H1 (cell line): ENCODE results near the gene ETV5. TPM values are rescaled to one million over a fixed set of nuclear protein-coding genes. Genes with fewer than 3 reads are reported as not detected.

Source experiments
- POLR2AphosphoS5 ChIP-seq: IDR thresholded peaks from 2 replicates; pipeline ENCODE4 v1.6.1; 2011; ENCODE audit warnings: low read depth, low read length
- polyA plus RNA-seq, 7 experiments: library from polyadenylated mRNA; depleted of rRNA in 3 of 7; stranded (reverse) in 5 of 7; unstranded in 2 of 7; fragments of >200 nt in 5 of 7; fragments of 200-250 nt in 2 of 7; gene quantifications; 1 replicate in 5 of 7; 2 replicates in 1 of 7; 4 replicates in 1 of 7; pipeline versions ENCODE4 v1.2.1 to v1.2.3, GENCODE V29; 2011 to 2013; ENCODE audit warnings: missing spikeins in 2 of 7, mixed read lengths in 2 of 7
- total RNA-seq: library from RNA; stranded (reverse); fragmentation: NEBNext Ultra II Directional; extraction: Animal tissue kit (Norgen Biotek cat#: 25700); gene quantifications from 2 replicates; pipeline ENCODE4 v1.2.1, GENCODE V29; 2021

Gene ETV5
- total and polyA plus RNA-seq, 2 of the 8 experiments (the other 6 are each of a cell fraction or from before 2014, with no cell fraction given) = 13.1 to 36.9 TPM

DNA sequence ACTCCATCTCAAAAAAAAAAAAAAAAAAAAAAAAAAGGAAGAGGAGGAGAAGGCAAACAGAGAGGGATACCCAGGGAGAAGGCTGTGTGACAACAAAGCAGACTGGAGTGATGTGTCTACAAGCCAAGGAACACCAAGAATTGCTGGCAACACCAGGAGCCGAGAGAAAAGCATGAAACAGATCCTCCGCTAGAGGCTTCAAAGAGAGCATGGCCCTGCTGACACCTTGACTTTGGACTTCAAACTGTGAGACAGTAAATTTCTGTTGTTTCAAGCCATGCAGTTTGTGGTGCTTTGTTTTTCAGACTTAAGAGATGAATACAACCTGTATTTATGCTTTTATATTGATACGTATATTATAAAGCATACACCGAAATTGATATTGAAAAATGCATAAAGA, 96.8 kb downstream of the ETV5 start (continued):
- no peak for TF ChIP-seq POLR2AphosphoS5
